Endothelial cell (in vitro differentiated cells): ENCODE results near the gene BMERB1. TPM values are rescaled to one million over a fixed set of nuclear protein-coding genes. Genes with fewer than 3 reads are reported as not detected.

Experiments used
- DNase-seq: peaks from one replicate; pipeline ENCODE4 v3.0.0; 2021; ENCODE audit warnings: low spot score
- H3K27ac Mint-ChIP-seq: one replicate; pipeline ENCODE4 v1.8.0; 2021; ENCODE audit warnings: mixed read lengths, inconsistent platforms; ENCODE audit not compliant: unreplicated experiment
- H3K27me3 Mint-ChIP-seq: one replicate; pipeline ENCODE4 v1.8.0; 2021; ENCODE audit warnings: mild to moderate bottlenecking, moderate library complexity, mixed read lengths, inconsistent platforms; ENCODE audit not compliant: unreplicated experiment
- H3K36me3 Mint-ChIP-seq: one replicate; pipeline ENCODE4 v1.8.0; 2021; ENCODE audit warnings: mild to moderate bottlenecking, low read depth, mixed read lengths, inconsistent platforms; ENCODE audit not compliant: unreplicated experiment
- H3K4me1 Mint-ChIP-seq: one replicate; pipeline ENCODE4 v1.8.0; 2021; ENCODE audit warnings: mild to moderate bottlenecking, mixed read lengths, inconsistent platforms; ENCODE audit not compliant: unreplicated experiment
- H3K4me3 Mint-ChIP-seq: one replicate; pipeline ENCODE4 v1.8.0; 2021; ENCODE audit warnings: mild to moderate bottlenecking, mixed read lengths, inconsistent platforms; ENCODE audit not compliant: unreplicated experiment
- H3K9me3 Mint-ChIP-seq: one replicate; pipeline ENCODE4 v1.8.0; 2021; ENCODE audit warnings: mixed read lengths, inconsistent platforms; ENCODE audit not compliant: unreplicated experiment
- total RNA-seq: library from RNA; stranded (reverse); fragmentation: NEBNext Ultra II Directional; extraction: Animal tissue kit (Norgen Biotek cat#: 25700); gene quantifications from one replicate; pipeline ENCODE4 v1.2.1, GENCODE V29; 2021; ENCODE audit not compliant: unreplicated experiment
- TF ChIP-seq, protein P1 (sequence below): fragments of 200-600 bp; sonication (generic); IDR thresholded peaks from one replicate; pipeline ENCODE4 v1.5.0; 2021; ENCODE audit warnings: antibody characterized with exemption; ENCODE audit not compliant: unreplicated experiment

Gene BMERB1
- total RNA-seq, 1 donor from 2014 or later, result 9.9 TPM

DNA sequence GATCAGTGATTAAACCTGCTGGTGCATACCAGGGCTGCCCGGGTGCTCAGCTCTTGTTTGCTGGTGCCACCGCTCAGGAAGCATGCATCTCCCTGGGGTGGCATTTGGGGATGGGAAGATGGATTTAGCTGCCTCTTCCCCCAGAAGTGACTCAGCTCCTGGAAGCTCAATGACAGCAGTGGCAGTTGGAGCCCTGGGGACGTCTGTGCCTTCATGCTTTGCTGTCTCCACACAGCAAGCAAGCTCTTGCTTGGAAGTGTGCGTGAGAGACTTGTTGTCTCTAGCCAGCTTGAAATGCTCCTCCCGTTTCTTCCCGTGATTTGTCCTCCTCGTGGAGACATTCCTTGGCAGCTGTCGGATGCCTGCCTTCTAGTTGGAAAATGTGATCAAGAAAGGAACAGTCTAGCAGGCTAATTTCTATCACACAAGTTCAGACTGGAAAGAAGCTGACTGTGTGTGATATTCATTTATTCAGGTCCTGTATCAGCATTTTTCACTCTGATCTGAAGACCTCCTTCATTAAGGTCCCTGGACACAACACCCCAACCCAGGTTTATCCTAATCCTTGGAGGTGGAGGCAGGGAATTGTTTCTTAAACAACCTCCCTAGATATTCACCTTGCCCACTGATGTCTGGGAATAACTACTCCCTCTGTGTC lies 73.0 kb downstream of the BMERB1 start:
- no peak overlapping the region for H3K27ac Mint-ChIP-seq
- H3K36me3 Mint-ChIP-seq, result peaks cover 6% of the 10 kb centered on the region
- peaks cover 21% of the 10 kb centered on the region for H3K4me1 Mint-ChIP-seq
- TF ChIP-seq, protein P1, sequence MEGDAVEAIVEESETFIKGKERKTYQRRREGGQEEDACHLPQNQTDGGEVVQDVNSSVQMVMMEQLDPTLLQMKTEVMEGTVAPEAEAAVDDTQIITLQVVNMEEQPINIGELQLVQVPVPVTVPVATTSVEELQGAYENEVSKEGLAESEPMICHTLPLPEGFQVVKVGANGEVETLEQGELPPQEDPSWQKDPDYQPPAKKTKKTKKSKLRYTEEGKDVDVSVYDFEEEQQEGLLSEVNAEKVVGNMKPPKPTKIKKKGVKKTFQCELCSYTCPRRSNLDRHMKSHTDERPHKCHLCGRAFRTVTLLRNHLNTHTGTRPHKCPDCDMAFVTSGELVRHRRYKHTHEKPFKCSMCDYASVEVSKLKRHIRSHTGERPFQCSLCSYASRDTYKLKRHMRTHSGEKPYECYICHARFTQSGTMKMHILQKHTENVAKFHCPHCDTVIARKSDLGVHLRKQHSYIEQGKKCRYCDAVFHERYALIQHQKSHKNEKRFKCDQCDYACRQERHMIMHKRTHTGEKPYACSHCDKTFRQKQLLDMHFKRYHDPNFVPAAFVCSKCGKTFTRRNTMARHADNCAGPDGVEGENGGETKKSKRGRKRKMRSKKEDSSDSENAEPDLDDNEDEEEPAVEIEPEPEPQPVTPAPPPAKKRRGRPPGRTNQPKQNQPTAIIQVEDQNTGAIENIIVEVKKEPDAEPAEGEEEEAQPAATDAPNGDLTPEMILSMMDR, result no peak
- no peak overlapping the region for H3K4me3 Mint-ChIP-seq
- H3K27me3 Mint-ChIP-seq, result peaks cover 7% of the 10 kb centered on the region
- no peak for DNase-seq
- no peaks in the 10 kb centered on the region for H3K9me3 Mint-ChIP-seq

DNA sequence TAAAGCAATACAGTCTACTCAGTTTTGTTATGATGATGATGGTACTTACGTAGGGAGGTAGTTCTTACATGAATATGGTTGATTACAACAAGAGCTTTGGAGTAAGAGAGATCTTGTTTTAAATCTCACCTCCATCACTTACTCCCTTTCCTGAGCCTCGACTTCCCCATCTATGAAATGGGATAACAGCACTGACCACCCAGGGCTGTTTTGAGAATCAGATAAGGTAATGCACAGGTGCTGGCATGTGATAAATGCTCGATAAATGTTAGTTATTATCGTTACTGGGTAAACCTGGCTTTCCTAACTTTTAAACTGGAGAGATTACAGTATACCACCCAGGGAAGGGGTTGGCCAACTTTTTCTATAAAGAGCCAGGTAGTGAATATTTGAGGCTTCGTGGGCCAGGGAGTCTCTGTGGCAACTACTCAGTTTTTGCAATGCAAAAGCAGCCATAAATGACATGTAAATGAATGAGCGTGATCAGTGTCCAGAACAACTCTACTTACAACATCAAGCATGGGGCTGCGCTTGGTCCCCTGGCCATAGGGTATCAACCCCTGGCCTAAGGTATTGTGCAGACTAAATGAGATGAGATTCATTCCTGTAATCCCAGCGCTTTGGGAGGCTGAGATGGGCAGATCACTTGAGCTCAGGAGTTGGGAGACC lies 73.7 kb downstream of the BMERB1 start:
- Mint-ChIP-seq H3K36me3 (peaks cover 6% of the 10 kb centered on the region), H3K4me3 (no peak overlapping the region), H3K27ac (no peak overlapping the region), H3K27me3 (peaks cover 7% of the 10 kb centered on the region), H3K4me1 (peaks cover 21% of the 10 kb centered on the region), H3K9me3 (no peaks in the 10 kb centered on the region)
- no peak for DNase-seq
- TF ChIP-seq, protein P1, result no peak

DNA sequence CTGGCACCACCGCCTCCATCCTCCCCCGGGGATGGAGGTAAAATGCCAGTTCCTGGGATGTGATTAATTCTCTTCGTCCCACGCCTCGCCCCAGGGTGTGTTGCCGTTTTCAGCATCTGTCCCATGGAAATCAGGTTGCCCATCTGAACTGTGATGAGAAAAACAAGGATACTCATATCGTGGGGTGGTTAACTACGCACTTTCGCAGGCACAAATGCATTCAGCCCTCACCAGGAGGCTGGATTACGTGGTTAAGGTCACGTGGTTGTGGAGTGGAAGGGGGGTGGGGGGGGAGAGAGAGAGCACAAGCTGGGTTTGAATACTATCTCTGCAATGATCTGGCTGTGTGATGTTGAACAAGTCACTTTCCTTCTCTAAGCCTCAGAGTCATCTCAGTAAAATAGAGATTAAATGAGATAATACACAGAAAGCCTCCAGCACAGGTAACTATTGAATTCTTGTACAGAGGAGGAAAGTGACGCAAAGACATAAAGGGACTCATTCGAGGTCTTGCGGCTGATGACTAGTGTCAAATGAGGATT lies 74.7 kb downstream of the BMERB1 start:
- Mint-ChIP-seq H3K4me3 (no peak overlapping the region), H3K27ac (no peak overlapping the region), H3K27me3 (peaks cover 7% of the 10 kb centered on the region), H3K4me1 (peaks cover 21% of the 10 kb centered on the region), H3K9me3 (no peaks in the 10 kb centered on the region), H3K36me3 (peaks cover 6% of the 10 kb centered on the region)
- no peak for DNase-seq
- TF ChIP-seq, protein P1, result no peak

- TF ChIP-seq, protein P1, result no peak
- no peak for DNase-seq
- Mint-ChIP-seq H3K4me1 (peaks cover 21% of the 10 kb centered on the region), H3K36me3 (peaks cover 6% of the 10 kb centered on the region), H3K9me3 (no peaks in the 10 kb centered on the region), H3K4me3 (no peak overlapping the region), H3K27ac (no peak overlapping the region), H3K27me3 (peaks cover 7% of the 10 kb centered on the region)
Measured at GRCh38 chr16:15509593-15510535, 75.5 kb downstream of the BMERB1 start.
